ENCODE data around the gene FAM20B.

The FAM20B gene

DNA sequence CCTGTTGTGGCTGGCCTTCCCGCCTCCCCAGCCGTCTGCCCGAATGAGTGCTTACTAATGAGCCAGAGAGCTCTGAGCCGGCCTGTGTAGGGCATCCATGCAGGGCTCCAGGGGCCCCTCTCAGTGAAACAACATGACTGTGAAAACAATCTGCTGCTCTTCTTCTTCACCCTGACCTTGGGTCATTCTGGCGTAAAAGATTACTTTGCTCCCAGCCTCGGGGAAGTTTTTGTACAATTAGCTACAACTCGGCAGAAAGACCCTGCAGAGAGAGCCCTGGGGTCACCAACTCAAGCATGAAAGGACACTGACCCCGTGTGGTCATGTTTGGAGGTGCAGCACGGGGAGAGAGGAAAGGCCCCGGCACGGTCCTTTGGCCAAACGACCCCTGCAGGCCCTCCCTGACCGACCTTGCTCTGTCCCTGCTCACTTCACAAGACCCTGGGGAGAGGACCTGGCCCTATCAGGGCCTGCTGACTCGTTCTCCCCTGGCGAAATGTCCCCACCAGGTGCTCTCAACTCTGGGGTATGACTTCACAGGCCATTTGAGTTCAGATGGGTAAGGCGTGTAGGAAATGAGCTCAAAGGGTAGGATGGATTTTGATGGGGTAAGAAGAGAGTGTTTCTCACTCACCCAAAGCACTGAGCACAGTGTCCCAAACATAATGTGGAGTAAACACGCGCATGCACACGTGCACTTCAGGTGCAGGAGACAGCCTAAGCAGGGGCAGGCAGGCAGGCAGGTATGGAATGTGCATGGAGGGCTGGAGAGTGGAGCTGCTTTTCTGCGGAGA is 22.9 kb upstream of the FAM20B start:
- 28% methylated on average over 20 of the region's 20 CpGs for WGBS

GRCh38 chr1:179003512-179004066 is 22.1 kb upstream of the FAM20B start:
- no peaks in the 10 kb centered on the region for H3K36me3 ChIP-seq (ENCODE audit: insufficient read depth, low read length)
- no peaks in the 10 kb centered on the region for H3K27me3 ChIP-seq (ENCODE audit: insufficient read depth, low read length)
- no peak overlapping the region for H3K4me3 ChIP-seq (ENCODE audit: low read length)
- 94% methylated on average over 7 of the region's 7 CpGs for WGBS
- H3K9me3 ChIP-seq (ENCODE audit: insufficient read depth, low read depth, low read length), result no peaks in the 10 kb centered on the region
- H3K9ac ChIP-seq (ENCODE audit: low read depth, low read length), result no peak overlapping the region
- no peaks in the 10 kb centered on the region for H3K4me1 ChIP-seq (ENCODE audit: insufficient read depth, low read length)
- no peak overlapping the region for H3K27ac ChIP-seq (ENCODE audit: low read depth, low read length)

More for the DNA sequence above, 22.9 kb upstream of the FAM20B start:
- Histone ChIP-seq H3K36me3 (ENCODE audit: insufficient read depth, low read length) (no peaks in the 10 kb centered on the region), H3K4me1 (ENCODE audit: insufficient read depth, low read length) (no peaks in the 10 kb centered on the region), H3K27ac (ENCODE audit: low read depth, low read length) (no peak overlapping the region), H3K27me3 (ENCODE audit: insufficient read depth, low read length) (no peaks in the 10 kb centered on the region), H3K9me3 (ENCODE audit: insufficient read depth, low read depth, low read length) (no peaks in the 10 kb centered on the region), H3K4me3 (ENCODE audit: low read length) (peak overlapping the region; percentile 30), H3K9ac (ENCODE audit: low read depth, low read length) (0 out of 2 replicates have a peak overlapping the region, but pooled peaks have one; percentile 5)

DNA sequence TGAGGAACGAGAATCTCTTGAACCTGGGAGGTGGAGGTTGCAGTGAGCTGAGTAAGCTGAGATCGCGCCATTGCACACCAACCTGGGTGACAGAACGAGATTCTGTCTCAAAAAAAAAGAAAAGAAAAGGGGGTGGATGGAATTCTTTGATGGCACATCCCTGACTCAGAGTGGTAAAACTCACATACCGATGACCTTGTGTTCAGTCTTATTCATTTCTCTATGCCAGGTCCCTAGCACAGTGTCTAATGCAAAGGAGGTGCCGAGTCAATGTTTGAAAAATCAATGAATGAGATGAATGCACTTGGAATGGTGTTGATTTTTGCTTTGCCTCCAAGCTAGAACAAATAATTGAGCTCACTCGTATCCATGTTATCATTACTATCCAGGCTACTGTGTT is 18.5 kb upstream of the FAM20B start:
- H3K4me3 ChIP-seq (ENCODE audit: low read length), result no peak overlapping the region
- no peaks in the 10 kb centered on the region for H3K36me3 ChIP-seq (ENCODE audit: insufficient read depth, low read length)
- no peaks in the 10 kb centered on the region for H3K9me3 ChIP-seq (ENCODE audit: insufficient read depth, low read depth, low read length)
- H3K27me3 ChIP-seq (ENCODE audit: insufficient read depth, low read length), result no peaks in the 10 kb centered on the region
- 78% methylated on average over 6 of the region's 7 CpGs for WGBS
- H3K27ac ChIP-seq (ENCODE audit: low read depth, low read length), result no peak overlapping the region
- no peak overlapping the region for H3K9ac ChIP-seq (ENCODE audit: low read depth, low read length)
- H3K4me1 ChIP-seq (ENCODE audit: insufficient read depth, low read length), result no peaks in the 10 kb centered on the region

DNA sequence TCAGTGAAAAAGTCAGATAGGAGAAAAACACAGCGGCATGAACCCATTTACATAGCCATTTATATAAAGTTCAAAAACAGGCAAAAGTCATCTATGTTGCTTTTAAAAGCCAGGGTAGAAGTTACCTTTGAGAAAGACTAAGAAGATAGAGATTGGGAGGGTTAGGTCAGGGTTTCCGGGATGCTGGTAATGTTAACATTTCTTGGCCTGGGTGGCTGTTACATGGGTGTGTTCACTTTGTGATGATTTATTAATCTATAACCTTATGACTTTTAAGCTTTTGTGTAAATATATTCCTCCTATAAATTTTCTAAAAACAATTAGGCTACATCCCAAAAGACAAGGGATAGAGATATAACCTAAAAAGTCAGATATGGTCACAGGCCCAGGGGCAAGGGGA is 15.0 kb upstream of the FAM20B start:
- Histone ChIP-seq H3K9ac (ENCODE audit: low read depth, low read length) (no peak overlapping the region), H3K27me3 (ENCODE audit: insufficient read depth, low read length) (no peaks in the 10 kb centered on the region), H3K4me3 (ENCODE audit: low read length) (no peak overlapping the region), H3K4me1 (ENCODE audit: insufficient read depth, low read length) (no peaks in the 10 kb centered on the region), H3K36me3 (ENCODE audit: insufficient read depth, low read length) (no peaks in the 10 kb centered on the region), H3K9me3 (ENCODE audit: insufficient read depth, low read depth, low read length) (no peaks in the 10 kb centered on the region), H3K27ac (ENCODE audit: low read depth, low read length) (no peak overlapping the region)
- 97% methylated on average over 2 of the region's 2 CpGs for WGBS

GRCh38 chr1:179012038-179012437 is 13.7 kb upstream of the FAM20B start:
- 100% methylated on average over 1 of the region's 1 CpG for WGBS
- H3K4me3 ChIP-seq (ENCODE audit: low read length), result no peak overlapping the region
- no peaks in the 10 kb centered on the region for H3K27me3 ChIP-seq (ENCODE audit: insufficient read depth, low read length)
- H3K9ac ChIP-seq (ENCODE audit: low read depth, low read length), result no peak overlapping the region
- no peaks in the 10 kb centered on the region for H3K4me1 ChIP-seq (ENCODE audit: insufficient read depth, low read length)
- no peak overlapping the region for H3K27ac ChIP-seq (ENCODE audit: low read depth, low read length)
- H3K9me3 ChIP-seq (ENCODE audit: insufficient read depth, low read depth, low read length), result no peaks in the 10 kb centered on the region
- H3K36me3 ChIP-seq (ENCODE audit: insufficient read depth, low read length), result no peaks in the 10 kb centered on the region

- Histone ChIP-seq H3K27me3 (ENCODE audit: insufficient read depth, low read length) (no peaks in the 10 kb centered on the region), H3K36me3 (ENCODE audit: insufficient read depth, low read length) (no peaks in the 10 kb centered on the region), H3K27ac (ENCODE audit: low read depth, low read length) (no peak overlapping the region), H3K4me3 (ENCODE audit: low read length) (no peak overlapping the region), H3K4me1 (ENCODE audit: insufficient read depth, low read length) (no peaks in the 10 kb centered on the region), H3K9ac (ENCODE audit: low read depth, low read length) (no peak overlapping the region), H3K9me3 (ENCODE audit: insufficient read depth, low read depth, low read length) (no peaks in the 10 kb centered on the region)
- WGBS, result 93% methylated on average over 1 of the region's 1 CpG
Measured at GRCh38 chr1:179014123-179014522, 11.6 kb upstream of the FAM20B start.

- 92% methylated on average over 1 of the region's 2 CpGs for WGBS
Measured at GRCh38 chr1:179015396-179015795, 10.3 kb upstream of the FAM20B start.

DNA sequence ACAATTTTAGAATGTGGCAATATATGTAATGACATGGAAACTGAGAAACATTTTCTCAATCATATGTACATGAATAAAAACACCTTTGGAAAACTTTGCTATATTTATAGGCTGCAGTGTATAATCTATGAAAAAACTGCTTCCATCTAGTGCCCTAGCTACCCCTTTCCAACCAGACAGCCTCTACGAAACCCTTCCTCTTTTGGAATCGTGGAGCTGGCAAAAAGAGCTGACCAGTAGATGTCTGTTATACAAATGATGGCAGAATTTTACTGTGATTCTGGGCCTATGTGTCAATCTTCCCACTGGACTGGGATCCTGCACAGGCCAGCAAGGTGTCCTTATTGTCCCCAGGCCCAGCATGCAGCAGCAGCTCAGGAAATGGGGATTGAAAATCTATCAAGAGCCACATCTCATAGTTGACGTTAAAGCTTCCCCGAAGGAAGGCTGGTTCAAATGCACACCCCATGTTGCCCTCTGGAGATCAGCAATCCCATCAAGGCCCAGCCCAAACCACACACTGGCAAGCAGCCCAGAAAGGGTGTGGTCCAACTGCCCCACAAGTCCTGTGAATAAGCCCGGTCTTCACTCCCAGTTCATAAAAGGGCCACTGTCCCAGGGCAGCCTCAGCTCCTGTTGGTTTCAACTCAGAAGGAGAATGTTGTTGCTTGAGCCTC is 8.8 kb upstream of the FAM20B start:
- WGBS, result 89% methylated on average over 5 of the region's 5 CpGs
- no peak overlapping the region for H3K27ac ChIP-seq (ENCODE audit: low read depth, low read length)
- no peaks in the 10 kb centered on the region for H3K4me1 ChIP-seq (ENCODE audit: insufficient read depth, low read length)
- no peaks in the 10 kb centered on the region for H3K36me3 ChIP-seq (ENCODE audit: insufficient read depth, low read length)
- H3K9ac ChIP-seq (ENCODE audit: low read depth, low read length), result no peak overlapping the region
- no peaks in the 10 kb centered on the region for H3K9me3 ChIP-seq (ENCODE audit: insufficient read depth, low read depth, low read length)
- H3K27me3 ChIP-seq (ENCODE audit: insufficient read depth, low read length), result no peaks in the 10 kb centered on the region
- H3K4me3 ChIP-seq (ENCODE audit: low read length), result no peak overlapping the region

More at GRCh38 chr1:179015396-179015795, 10.3 kb upstream of the FAM20B start:
- Histone ChIP-seq H3K9me3 (ENCODE audit: insufficient read depth, low read depth, low read length) (no peaks in the 10 kb centered on the region), H3K9ac (ENCODE audit: low read depth, low read length) (no peak overlapping the region), H3K4me1 (ENCODE audit: insufficient read depth, low read length) (no peaks in the 10 kb centered on the region), H3K27ac (ENCODE audit: low read depth, low read length) (no peak overlapping the region), H3K27me3 (ENCODE audit: insufficient read depth, low read length) (no peaks in the 10 kb centered on the region), H3K36me3 (ENCODE audit: insufficient read depth, low read length) (no peaks in the 10 kb centered on the region), H3K4me3 (ENCODE audit: low read length) (no peak overlapping the region)

DNA sequence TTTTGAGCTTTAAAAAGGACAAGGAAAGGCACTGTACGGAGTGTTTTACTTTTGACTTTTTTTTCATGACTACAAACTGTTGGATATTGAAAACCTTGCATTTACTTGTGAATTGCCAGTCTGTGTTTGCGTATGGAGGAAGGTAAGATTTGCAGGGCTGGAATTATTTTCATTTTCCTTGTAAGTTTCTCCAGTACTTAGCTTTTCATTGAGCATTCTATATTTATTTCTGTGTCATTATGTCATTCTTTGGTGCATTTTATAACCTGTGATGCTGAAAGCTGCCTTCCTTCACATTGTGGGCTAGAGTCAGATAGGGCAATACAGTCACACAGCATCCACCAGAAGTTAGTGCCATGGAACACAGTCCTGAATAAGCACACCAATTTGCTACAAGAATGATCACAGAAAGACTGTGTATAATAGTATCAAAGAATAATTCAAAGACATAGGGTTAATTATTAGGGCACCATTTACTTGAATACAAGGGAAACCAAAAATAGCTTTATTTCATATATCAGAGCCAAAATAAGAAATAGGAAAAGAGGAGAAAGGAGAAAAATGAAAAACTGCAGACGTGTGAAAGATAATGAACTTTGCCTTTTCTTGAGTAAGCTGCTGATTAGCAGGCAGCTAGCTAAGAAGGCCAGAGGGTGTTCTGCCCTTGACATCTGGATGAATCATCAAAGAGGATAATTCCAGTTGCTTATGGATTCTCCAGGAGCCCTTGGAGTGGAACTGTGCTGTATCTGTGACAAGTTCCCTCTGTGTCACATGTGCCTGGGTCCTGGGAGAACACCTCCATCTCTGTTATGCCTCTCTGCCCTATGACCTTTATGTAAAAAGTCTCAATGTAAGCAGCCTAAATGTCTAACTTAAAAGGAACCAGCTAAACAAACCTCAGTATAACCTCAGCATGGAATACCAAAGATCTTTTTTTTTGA is 8.0 kb upstream of the FAM20B start:
- Histone ChIP-seq H3K4me3 (ENCODE audit: low read length) (no peak overlapping the region), H3K9ac (ENCODE audit: low read depth, low read length) (no peak overlapping the region), H3K4me1 (ENCODE audit: insufficient read depth, low read length) (no peaks in the 10 kb centered on the region), H3K27ac (ENCODE audit: low read depth, low read length) (no peak overlapping the region), H3K27me3 (ENCODE audit: insufficient read depth, low read length) (no peaks in the 10 kb centered on the region), H3K36me3 (ENCODE audit: insufficient read depth, low read length) (no peaks in the 10 kb centered on the region), H3K9me3 (ENCODE audit: insufficient read depth, low read depth, low read length) (no peaks in the 10 kb centered on the region)
- 58% methylated on average over 3 of the region's 3 CpGs for WGBS

DNA sequence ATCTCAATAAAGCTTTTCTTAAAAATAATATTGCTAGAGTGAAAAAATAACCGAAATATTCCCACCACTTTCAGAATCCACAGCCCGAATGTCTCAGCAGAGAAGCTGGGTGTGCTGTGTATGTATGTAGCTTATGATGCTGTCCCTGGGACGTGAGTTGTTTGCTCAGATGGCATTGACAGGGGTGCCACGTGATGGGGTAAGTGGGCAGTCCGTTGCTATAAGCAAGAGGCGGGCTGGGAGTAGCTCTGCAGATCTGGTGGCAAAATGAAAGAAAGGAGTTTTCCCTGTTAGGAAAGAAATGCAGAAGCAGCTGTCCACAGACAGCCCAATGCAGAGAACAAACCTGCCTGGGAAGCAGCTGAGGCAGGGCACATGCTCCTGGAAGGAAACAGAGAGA is 3.8 kb upstream of the FAM20B start:
- Histone ChIP-seq H3K27ac (ENCODE audit: low read depth, low read length) (no peak overlapping the region), H3K9me3 (ENCODE audit: insufficient read depth, low read depth, low read length) (no peaks in the 10 kb centered on the region), H3K4me3 (ENCODE audit: low read length) (no peak overlapping the region), H3K9ac (ENCODE audit: low read depth, low read length) (no peak overlapping the region), H3K36me3 (ENCODE audit: insufficient read depth, low read length) (no peaks in the 10 kb centered on the region), H3K27me3 (ENCODE audit: insufficient read depth, low read length) (no peaks in the 10 kb centered on the region), H3K4me1 (ENCODE audit: insufficient read depth, low read length) (peaks cover 2% of the 10 kb centered on the region)
- WGBS, result 77% methylated on average over 5 of the region's 6 CpGs
